ENCODE measurements around the gene TSACC. TPM values are rescaled to one million over a fixed set of nuclear protein-coding genes. Genes with fewer than 3 reads are reported as not detected.

The TSACC gene
- total RNA-seq, 1 experiment from 2014 or later: 3.6 TPM

Other genes starting within 250 kb of the TSACC start
- gene LMNA, start 223.8 kb upstream of the TSACC start, total RNA-seq (2021; ENCODE audit: unreplicated experiment): 691 TPM
- gene SEMA4A, start 184.9 kb upstream of the TSACC start, total RNA-seq (2021; ENCODE audit: unreplicated experiment): 0.21 TPM
- 33.0 TPM for gene SLC25A44, start 144.4 kb upstream of the TSACC start, total RNA-seq (2021; ENCODE audit: unreplicated experiment)
- 57.5 TPM for gene PMF1, start 125.5 kb upstream of the TSACC start, total RNA-seq (2021; ENCODE audit: unreplicated experiment)
- gene BGLAP, start 96.3 kb upstream of the TSACC start, total RNA-seq (2021; ENCODE audit: unreplicated experiment): 0.67 TPM
- gene PAQR6, start 90.5 kb upstream of the TSACC start, total RNA-seq (2021; ENCODE audit: unreplicated experiment): 0.92 TPM
- 117 TPM for gene SMG5, start 55.7 kb upstream of the TSACC start, total RNA-seq (2021; ENCODE audit: unreplicated experiment)
- 5.5 TPM for gene TMEM79, start 54.2 kb upstream of the TSACC start, total RNA-seq (2021; ENCODE audit: unreplicated experiment)
- gene GLMP, start 42.8 kb upstream of the TSACC start, total RNA-seq (2021; ENCODE audit: unreplicated experiment): 60.2 TPM
- 0.28 TPM for gene VHLL, start 39.2 kb upstream of the TSACC start, total RNA-seq (2021; ENCODE audit: unreplicated experiment)
- gene CCT3, start 234 bp upstream of the TSACC start, total RNA-seq (2021; ENCODE audit: unreplicated experiment): 451 TPM
- 0.28 TPM for gene RHBG, start 30.7 kb downstream of the TSACC start, total RNA-seq (2021; ENCODE audit: unreplicated experiment)
- 30.9 TPM for gene MEF2D, start 162.2 kb downstream of the TSACC start, total RNA-seq (2021; ENCODE audit: unreplicated experiment)
- 25.6 TPM for gene IQGAP3, start 234.0 kb downstream of the TSACC start, total RNA-seq (2021; ENCODE audit: unreplicated experiment)
- not detected for gene TTC24, start 241.2 kb downstream of the TSACC start, total RNA-seq (2021; ENCODE audit: unreplicated experiment)

All from Panc1 (cell line).